Karpas-422 (cell line): ENCODE results near the gene DLEC1. TPM values are rescaled to one million over a fixed set of nuclear protein-coding genes. Genes with fewer than 3 reads are reported as not detected.

ENCODE experiments used
- DNase-seq: peaks from one replicate; pipeline ENCODE4 v3.0.0-alpha.2; 2015
- H2AFZ ChIP-seq: fragments of 200-600 bp; sonication (generic); 2 replicates; pipeline ENCODE4 v1.6.1; 2014; ENCODE audit warnings: antibody characterized with exemption, low read length, mixed read lengths
- H3K27ac ChIP-seq: fragments of 200-600 bp; sonication (generic); 2 replicates; pipeline ENCODE4 v1.5.1; 2014; ENCODE audit warnings: mild to moderate bottlenecking, low read length, moderate library complexity
- H3K27me3 ChIP-seq: fragments of 200-600 bp; sonication (generic); 2 replicates; pipeline ENCODE4 v1.6.1; 2014; ENCODE audit warnings: low read length, mixed read lengths
- H3K36me3 ChIP-seq: fragments of 200-600 bp; sonication (generic); 2 replicates; pipeline ENCODE4 v1.6.1; 2014; ENCODE audit warnings: low read length, mixed read lengths; ENCODE audit not compliant: insufficient read depth
- H3K4me1 ChIP-seq: fragments of 200-600 bp; sonication (generic); 2 replicates; pipeline ENCODE4 v1.6.1; 2014; ENCODE audit warnings: mild to moderate bottlenecking, low read length, mixed read lengths
- H3K4me2 ChIP-seq: fragments of 200-600 bp; sonication (generic); 2 replicates; pipeline ENCODE4 v1.6.1; 2014; ENCODE audit warnings: low read length, low read depth, mild to moderate bottlenecking; ENCODE audit not compliant: poor library complexity, severe bottlenecking
- H3K4me3 ChIP-seq: fragments of 200-600 bp; sonication (generic); 2 replicates; pipeline ENCODE4 v1.5.1; 2014; ENCODE audit warnings: mild to moderate bottlenecking, antibody characterized with exemption, low read length, mixed read lengths
- H3K79me2 ChIP-seq: fragments of 200-600 bp; sonication (generic); 2 replicates; pipeline ENCODE4 v1.6.1; 2014; ENCODE audit warnings: mild to moderate bottlenecking, low read length, mixed read lengths
- H3K9ac ChIP-seq: fragments of 200-600 bp; sonication (generic); 2 replicates; pipeline ENCODE4 v1.6.0; 2014; ENCODE audit warnings: low read length
- H3K9me2 ChIP-seq: fragments of 200-600 bp; sonication (generic), shearing (Covaris generic); replicated peaks from 2 replicates; pipeline ENCODE4 v1.6.0; 2014; ENCODE audit warnings: mild to moderate bottlenecking, low read length, moderate library complexity; ENCODE audit not compliant: insufficient read depth
- H3K9me3 ChIP-seq: fragments of 300-700, 200-600 bp; sonication (generic); 2 replicates; pipeline ENCODE4 v1.6.1; 2014; ENCODE audit warnings: low read length, mixed read lengths
- H4K20me1 ChIP-seq: fragments of 200-600 bp; sonication (generic); 2 replicates; pipeline ENCODE4 v1.6.1; 2014; ENCODE audit warnings: mild to moderate bottlenecking, antibody characterized with exemption, low read length, low read depth; ENCODE audit not compliant: insufficient read depth
- total RNA-seq: library from RNA; depleted of rRNA; stranded (reverse); fragments of >200 nt; shearing (Covaris generic); gene quantifications from 2 replicates; pipeline ENCODE4 v1.2.3, GENCODE V29; 2014; ENCODE audit warnings: low replicate concordance

The DLEC1 gene
- total RNA-seq, 1 experiment from 2014 or later: not detected

- Histone ChIP-seq H3K9ac (peak overlapping the region; percentile 92), H3K27ac (peak overlapping the region; percentile 35), H3K9me3 (no peaks in the 10 kb centered on the region), H3K79me2 (peaks cover 42% of the 10 kb centered on the region), H3K4me2 (peak overlapping the region; percentile 92), H3K4me3 (peak overlapping the region; percentile 88), H3K27me3 (no peaks in the 10 kb centered on the region), H3K9me2 (no peaks in the 10 kb centered on the region), H3K4me1 (peaks cover 35% of the 10 kb centered on the region), H2AFZ (peak overlapping the region; percentile 64; the same call in 1 of the 2 replicates), H4K20me1 (peaks cover 10% of the 10 kb centered on the region; the same call in 1 of the 2 replicates), H3K36me3 (peaks cover 27% of the 10 kb centered on the region)
- DNase-seq: no peak
These were observed 97.4 kb downstream of the DLEC1 start for GRCh38 chr3:38136393-38136776.

GRCh38 chr3:38136777-38137614 lies 98.0 kb downstream of the DLEC1 start, which contains the start of gene ACAA1:
TSS of gene ACAA1 (minus strand) at chr3:38137127. CDS start at chr3:38137035, 92 bp downstream.
- peaks cover 42% of the 10 kb centered on the region for H3K79me2 ChIP-seq
- peaks cover 30% of the 10 kb centered on the region for H3K36me3 ChIP-seq
- peak within 1 kb of the TSS; percentile 64; the same call in 1 of the 2 replicates for H2AFZ ChIP-seq

DNA sequence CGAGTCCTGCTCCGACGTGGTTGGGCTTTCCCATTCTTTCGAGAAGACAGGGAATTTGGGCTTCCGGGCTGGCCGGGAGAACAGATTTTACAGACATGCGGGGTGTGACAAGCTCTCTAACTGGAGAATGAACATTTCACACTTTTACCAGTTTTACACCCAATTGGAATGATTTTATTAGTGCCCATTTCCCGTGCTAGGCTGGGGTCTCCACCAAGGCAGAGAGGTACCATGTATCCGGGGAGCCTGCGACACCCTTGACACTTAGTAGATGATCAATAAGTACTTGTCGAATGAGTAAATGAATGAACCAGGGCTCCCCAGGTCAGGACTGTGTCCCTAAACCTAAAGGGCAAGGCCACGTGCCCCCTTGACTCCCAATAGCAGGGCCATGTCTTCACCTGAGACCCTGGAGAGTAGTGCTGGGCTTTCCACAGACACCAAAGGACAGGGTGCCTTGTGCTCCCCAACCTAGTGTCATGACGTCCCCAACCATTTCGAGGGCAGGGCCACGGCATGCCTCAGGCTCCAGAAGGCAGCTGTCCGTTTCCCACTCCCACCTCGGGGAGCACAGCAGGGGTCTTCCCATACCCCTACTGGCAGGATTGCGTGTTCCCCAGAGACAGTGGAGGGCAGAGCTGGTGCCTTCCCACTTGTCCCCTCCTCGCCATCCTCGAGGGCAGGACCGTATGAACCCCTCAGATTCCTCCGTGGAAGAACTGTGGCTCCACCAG lies 98.8 kb downstream of the DLEC1 start:
- H2AFZ ChIP-seq: peak overlapping the region; percentile 22; the same call in 1 of the 2 replicates
- H3K27me3 ChIP-seq: no peaks in the 10 kb centered on the region
- H3K4me1 ChIP-seq: peaks cover 35% of the 10 kb centered on the region
- DNase-seq: peak; percentile 68
- peaks cover 24% of the 10 kb centered on the region for H3K36me3 ChIP-seq
- H3K79me2 ChIP-seq: peaks cover 42% of the 10 kb centered on the region
- peak overlapping the region; percentile 73 for H3K4me2 ChIP-seq
- H3K4me3 ChIP-seq: peak overlapping the region; percentile 88
- no peaks in the 10 kb centered on the region for H3K9me2 ChIP-seq
- peak overlapping the region; percentile 23 for H3K27ac ChIP-seq
- H3K9ac ChIP-seq: peak overlapping the region; percentile 94
- peaks cover 10% of the 10 kb centered on the region; the same call in 1 of the 2 replicates for H4K20me1 ChIP-seq
- no peaks in the 10 kb centered on the region for H3K9me3 ChIP-seq

More at GRCh38 chr3:38136777-38137614, 98.0 kb downstream of the DLEC1 start, which contains the start of gene ACAA1:
- Histone ChIP-seq H3K27ac (peak within 1 kb of the TSS; percentile 35), H4K20me1 (peaks cover 10% of the 10 kb centered on the region; the same call in 1 of the 2 replicates), H3K4me1 (peaks cover 35% of the 10 kb centered on the region), H3K9me2 (no peaks in the 10 kb centered on the region), H3K4me2 (peak within 1 kb of the TSS; percentile 92), H3K9ac (peak within 1 kb of the TSS; percentile 94), H3K9me3 (no peaks in the 10 kb centered on the region), H3K27me3 (no peaks in the 10 kb centered on the region), H3K4me3 (peak within 1 kb of the TSS; percentile 88)
- peak; percentile 100 for DNase-seq

GRCh38 chr3:38138349-38139190 lies 99.6 kb downstream of the DLEC1 start, which contains the start of gene MYD88:
TSS of gene MYD88 (plus strand) at chr3:38138661. CDS start at chr3:38138701, 40 bp downstream.
- H3K27me3 ChIP-seq: no peaks in the 10 kb centered on the region
- peaks cover 42% of the 10 kb centered on the region for H3K79me2 ChIP-seq
- no peaks in the 10 kb centered on the region for H3K9me2 ChIP-seq
- peak within 1 kb of the TSS; percentile 23 for H3K27ac ChIP-seq
- DNase-seq: peak; percentile 96
- H3K9me3 ChIP-seq: no peaks in the 10 kb centered on the region
- H3K4me2 ChIP-seq: peak within 1 kb of the TSS; percentile 73
- peaks cover 10% of the 10 kb centered on the region; the same call in 1 of the 2 replicates for H4K20me1 ChIP-seq
- peak within 1 kb of the TSS; percentile 88 for H3K4me3 ChIP-seq
- peaks cover 38% of the 10 kb centered on the region for H3K4me1 ChIP-seq
- H3K9ac ChIP-seq: peak within 1 kb of the TSS; percentile 94
- peaks cover 18% of the 10 kb centered on the region for H3K36me3 ChIP-seq
- H2AFZ ChIP-seq: peak within 1 kb of the TSS; percentile 88

DNA sequence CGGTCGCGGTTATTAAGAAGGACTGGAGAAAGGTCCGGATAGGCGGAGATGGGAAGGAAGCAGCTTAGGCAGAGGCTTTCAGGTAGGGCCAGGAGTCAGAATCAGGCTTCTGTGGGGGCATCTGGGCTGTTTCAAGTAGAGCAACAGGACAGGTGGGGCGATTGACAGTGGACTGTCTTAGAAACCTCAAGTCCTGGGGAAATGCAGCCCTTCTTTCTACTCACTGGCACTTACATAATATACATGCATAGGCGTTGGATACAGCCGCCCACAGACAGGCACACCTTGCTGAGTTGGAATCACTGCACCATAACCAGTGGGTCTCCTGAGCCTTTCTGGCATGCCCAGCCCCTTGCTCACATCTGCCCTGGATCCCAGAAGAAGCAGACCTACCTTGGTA lies 100.2 kb downstream of the DLEC1 start:
- H3K4me3 ChIP-seq: peak overlapping the region; percentile 88
- H3K36me3 ChIP-seq: peaks cover 14% of the 10 kb centered on the region
- peak overlapping the region; percentile 94 for H3K9ac ChIP-seq

DNA sequence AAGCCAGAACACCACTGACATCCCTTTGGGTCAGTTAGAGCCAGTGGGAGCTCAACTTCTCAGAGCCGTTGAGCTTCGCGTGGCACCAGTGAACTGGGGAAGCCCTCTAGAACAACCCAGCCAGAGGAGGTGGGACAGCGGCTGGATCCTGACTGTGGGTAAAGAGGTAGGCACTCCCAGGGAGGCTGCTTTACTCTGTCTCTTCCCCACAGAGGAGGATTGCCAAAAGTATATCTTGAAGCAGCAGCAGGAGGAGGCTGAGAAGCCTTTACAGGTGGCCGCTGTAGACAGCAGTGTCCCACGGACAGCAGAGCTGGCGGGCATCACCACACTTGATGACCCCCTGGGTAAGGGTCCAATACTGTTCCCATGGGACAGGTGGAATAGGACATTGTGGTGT lies 100.6 kb downstream of the DLEC1 start:
- Histone ChIP-seq H3K79me2 (peaks cover 37% of the 10 kb centered on the region), H3K9me2 (no peaks in the 10 kb centered on the region), H3K27me3 (no peaks in the 10 kb centered on the region), H2AFZ (no peak overlapping the region), H3K9me3 (no peaks in the 10 kb centered on the region), H3K36me3 (peaks cover 14% of the 10 kb centered on the region), H3K4me1 (peaks cover 42% of the 10 kb centered on the region), H3K27ac (no peak overlapping the region), H4K20me1 (peaks cover 10% of the 10 kb centered on the region; the same call in 1 of the 2 replicates), H3K4me3 (peak overlapping the region; percentile 88), H3K4me2 (peak overlapping the region; percentile 73), H3K9ac (peak overlapping the region; percentile 94)
- DNase-seq: no peak

More for the DNA sequence above, 100.2 kb downstream of the DLEC1 start:
- no peaks in the 10 kb centered on the region for H3K27me3 ChIP-seq
- H3K4me1 ChIP-seq: peaks cover 42% of the 10 kb centered on the region
- H2AFZ ChIP-seq: peak overlapping the region; percentile 88
- DNase-seq: no peak
- H3K9me2 ChIP-seq: no peaks in the 10 kb centered on the region
- no peaks in the 10 kb centered on the region for H3K9me3 ChIP-seq
- H4K20me1 ChIP-seq: peaks cover 10% of the 10 kb centered on the region; the same call in 1 of the 2 replicates
- H3K79me2 ChIP-seq: peaks cover 37% of the 10 kb centered on the region
- peak overlapping the region; percentile 73 for H3K4me2 ChIP-seq
- H3K27ac ChIP-seq: no peak overlapping the region

GRCh38 chr3:38140326-38141172 lies 101.5 kb downstream of the DLEC1 start:
- Histone ChIP-seq H3K79me2 (peaks cover 29% of the 10 kb centered on the region), H3K4me1 (peaks cover 34% of the 10 kb centered on the region), H3K9ac (no peak overlapping the region), H3K9me3 (no peaks in the 10 kb centered on the region), H3K27ac (no peak overlapping the region), H3K27me3 (no peaks in the 10 kb centered on the region), H3K4me2 (no peak overlapping the region), H3K4me3 (no peak overlapping the region), H3K36me3 (peaks cover 14% of the 10 kb centered on the region), H4K20me1 (peaks cover 10% of the 10 kb centered on the region; the same call in 1 of the 2 replicates), H3K9me2 (no peaks in the 10 kb centered on the region), H2AFZ (no peak overlapping the region)
- no peak for DNase-seq
